Lower leg skin (tissue), 4 donors: ENCODE data around the gene SHISAL1. TPM values are rescaled to one million over a fixed set of nuclear protein-coding genes. Genes with fewer than 3 reads are reported as not detected.

ENCODE experiments used
- DNase-seq, 2 donors: peaks; one replicate each; pipeline ENCODE4 v3.0.0-alpha.2; 2019; ENCODE audit warnings: low spot score in 2 of 2
- H3K4me3 ChIP-seq: fragments of 200-600 bp; sonication (generic); 2 replicates; pipeline ENCODE4 v1.5.1; 2017; ENCODE audit warnings: mild to moderate bottlenecking, low read depth; ENCODE audit not compliant: poor library complexity, severe bottlenecking
- CTCF ChIP-seq, 3 donors: fragments of 450-650 bp; IDR thresholded peaks; one replicate each; pipeline ENCODE4 v1.5.1; 2016; ENCODE audit warnings: antibody characterized with exemption in 3 of 3, mild to moderate bottlenecking in 3 of 3, moderate library complexity in 2 of 3
- POLR2A ChIP-seq, 2 donors: fragments of 450-650 bp; IDR thresholded peaks; one replicate each; pipeline ENCODE4 v1.6.1; 2016 to 2017; ENCODE audit warnings: antibody characterized with exemption in 2 of 2, mild to moderate bottlenecking in 1 of 2, moderate library complexity in 1 of 2
- WGBS, 2 donors: methylation state at CpG; one replicate each; pipeline ENCODE4 v1.1.5; 2018; 5-methylcytosine and 5-hydroxymethylcytosine counted together
- intact Hi-C: fragments of 100-400 bp; cut with DNase I; formaldehyde crosslinking; loops from one replicate; pipeline ENCODE4 v1.15.0; 2023; ENCODE audit warnings: low total_unique reads
- total RNA-seq, 4 donors: library from RNA; depleted of rRNA; stranded (reverse); fragments of >200 nt; gene quantifications; one replicate each; pipeline ENCODE4 v1.1.0, GENCODE V29; 2016

The SHISAL1 gene
- total RNA-seq, 4 donors from 2014 or later = 0.08 to 0.42 (median 0.28) TPM

GRCh38 chr22:44207981-44208317 lies 104.8 kb downstream of the SHISAL1 start:
- WGBS, 2 donors = 71 to 72% methylated on average over 4 of the region's 4 CpGs
- DNase-seq = no peak
- intact Hi-C loops = no loop called here
- TF ChIP-seq CTCF (IDR thresholded peaks at IDR 0.05) (no peak), POLR2A (IDR thresholded peaks at IDR 0.05) (no peak)
- no peak overlapping the region for H3K4me3 ChIP-seq

- WGBS, 2 donors = 84 to 89% methylated on average over 12 to 14 of the region's 16 CpGs
- no peak overlapping the region for H3K4me3 ChIP-seq
- TF ChIP-seq CTCF (IDR thresholded peaks at IDR 0.05) = no peak
- TF ChIP-seq POLR2A (IDR thresholded peaks at IDR 0.05) = no peak
- DNase-seq = peak in 1 of 2 donors; percentile 68
- intact Hi-C loops = no loop called here
Observed at GRCh38 chr22:44207173-44207980, 105.4 kb downstream of the SHISAL1 start.

DNA sequence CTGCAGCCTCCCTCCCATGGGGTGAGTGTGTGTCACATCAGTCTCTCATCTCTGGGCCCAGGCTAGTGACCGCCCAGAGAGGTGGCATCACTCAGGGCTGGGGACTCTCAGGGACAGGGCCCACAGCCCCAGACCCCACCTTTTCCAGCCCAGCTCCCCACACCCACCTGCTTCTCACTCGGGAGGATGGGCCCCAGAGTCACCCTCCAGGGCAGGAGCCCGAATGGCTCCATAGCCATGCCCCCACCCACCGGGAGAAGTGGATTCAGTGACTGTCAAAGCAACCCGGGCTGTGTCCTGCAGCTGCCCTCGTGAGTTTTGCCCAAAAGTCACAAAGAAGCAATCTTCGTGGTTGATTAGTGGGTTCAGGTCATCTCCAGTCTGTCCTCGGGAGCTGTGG lies 106.1 kb downstream of the SHISAL1 start:
- TF ChIP-seq CTCF (IDR thresholded peaks at IDR 0.05) = no peak
- TF ChIP-seq POLR2A (IDR thresholded peaks at IDR 0.05) = no peak
- intact Hi-C loops = no loop called here
- 83 to 87% methylated on average over 4 to 8 of the region's 8 CpGs for WGBS, 2 donors
- DNase-seq = peak in 1 of 2 donors; percentile 71
- H3K4me3 ChIP-seq = no peak overlapping the region

- intact Hi-C loops = no loop called here
- TF ChIP-seq CTCF (IDR thresholded peaks at IDR 0.05) (no peak), POLR2A (IDR thresholded peaks at IDR 0.05) (no peak)
- DNase-seq = peak in 1 of 2 donors; percentile 74
- H3K4me3 ChIP-seq = no peak overlapping the region
- 83 to 89% methylated on average over 9 of the region's 9 CpGs for WGBS, 2 donors
Observed at GRCh38 chr22:44206330-44206645, 106.5 kb downstream of the SHISAL1 start.

DNA sequence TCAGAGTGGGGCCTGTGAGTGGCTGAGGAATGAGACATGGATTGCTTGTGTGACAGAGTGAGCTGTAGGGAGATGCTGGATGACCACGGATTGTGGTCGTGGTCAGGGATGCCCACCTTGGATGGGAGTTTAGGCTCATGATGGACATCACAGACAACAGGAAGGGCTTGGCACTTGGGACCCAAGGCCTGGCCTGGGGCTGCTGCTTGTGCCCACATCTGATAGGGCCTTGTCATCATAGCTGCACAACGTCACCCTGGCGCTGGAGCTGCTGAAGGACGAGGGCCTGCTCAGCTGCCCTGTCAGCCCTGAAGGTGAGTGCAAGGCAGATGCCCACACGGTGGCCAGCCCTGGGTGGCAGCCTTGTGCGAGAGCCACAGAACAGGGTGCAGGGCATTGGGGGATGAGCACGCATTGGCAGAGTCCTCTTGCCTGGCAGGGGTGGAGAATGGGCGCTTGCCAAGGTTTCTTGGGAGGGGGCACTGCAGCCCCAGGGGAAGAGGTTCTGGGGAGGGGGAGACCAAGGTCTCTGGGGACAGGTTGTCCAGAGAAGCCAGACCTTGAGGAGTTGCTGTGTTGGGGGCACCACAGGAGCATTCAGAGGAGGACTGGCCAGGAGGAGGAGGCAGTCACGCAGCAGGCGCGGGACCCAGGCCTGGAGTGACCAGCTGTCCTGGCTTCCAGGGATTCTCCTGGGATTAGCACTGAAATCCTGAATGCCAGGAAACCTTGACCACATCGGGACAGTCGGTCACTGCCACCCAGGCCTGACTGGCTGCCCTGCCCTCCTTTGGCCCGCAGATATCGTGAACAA lies 107.0 kb downstream of the SHISAL1 start:
- peak in 1 of 2 donors; percentile 80 for DNase-seq
- intact Hi-C loops = no loop called here
- TF ChIP-seq POLR2A (IDR thresholded peaks at IDR 0.05) (no peak), CTCF (IDR thresholded peaks at IDR 0.05) (no peak)
- no peak overlapping the region for H3K4me3 ChIP-seq
- 89 to 91% methylated on average over 12 to 13 of the region's 16 CpGs for WGBS, 2 donors
